GM19238 (cell line): ENCODE results near the gene SMYD2.
"Not testable (repeated sequence)": the region's sequence is repeated elsewhere in the genome, so short reads cannot be mapped to it uniquely, and the experiment has no call there.

Source experiments
- DNase-seq: peaks from one replicate; pipeline ENCODE4 v3.0.0; 2011; ENCODE audit warnings: low spot score; ENCODE audit not compliant: insufficient read length

SMYD2 gene

GRCh38 chr1:214271174-214271858, 9.6 kb upstream of the SMYD2 start:
- no peak for DNase-seq

GRCh38 chr1:214271995-214272731, 8.8 kb upstream of the SMYD2 start:
- DNase-seq: no peak

GRCh38 chr1:214272964-214273533, 7.9 kb upstream of the SMYD2 start:
- no peak for DNase-seq

- DNase-seq: not testable (repeated sequence)
These were observed 5.3 kb upstream of the SMYD2 start for GRCh38 chr1:214275700-214276099.

- no peak for DNase-seq
These were observed 4.2 kb upstream of the SMYD2 start for GRCh38 chr1:214276786-214277185.

- DNase-seq: no peak
These were observed 3.0 kb upstream of the SMYD2 start for GRCh38 chr1:214277704-214278635.

GRCh38 chr1:214280386-214281020, 456 bp upstream of the SMYD2 start:
- no peak for DNase-seq

- DNase-seq: no peak
These were observed 1.0 kb downstream of the SMYD2 start for GRCh38 chr1:214281720-214282629.

- no peak for DNase-seq
These were observed 1.8 kb downstream of the SMYD2 start for GRCh38 chr1:214282630-214283242.

GRCh38 chr1:214285610-214286440, 4.9 kb downstream of the SMYD2 start:
- DNase-seq: no peak

GRCh38 chr1:214287884-214288283, 6.9 kb downstream of the SMYD2 start:
- no peak for DNase-seq

GRCh38 chr1:214289574-214290272, 8.8 kb downstream of the SMYD2 start:
- DNase-seq: no peak

- DNase-seq: no peak
These were observed 9.6 kb downstream of the SMYD2 start for GRCh38 chr1:214290424-214291037.

- no peak for DNase-seq
These were observed 11.4 kb downstream of the SMYD2 start for GRCh38 chr1:214292322-214292721.

- DNase-seq: no peak
These were observed 15.0 kb downstream of the SMYD2 start for GRCh38 chr1:214295934-214296333.

- DNase-seq: no peak
These were observed 16.1 kb downstream of the SMYD2 start for GRCh38 chr1:214296860-214297745.
